Adrenal gland (tissue), 5 donors: ENCODE results near the gene AMPD1.

Source experiments
- CTCF ChIP-seq, 6 experiments: fragments of 450-650 bp in 4 of 6; fragments of 200-600 bp in 2 of 6; sonication (generic) in 1 of 6; IDR thresholded peaks; 1 replicate in 5 of 6; 2 replicates in 1 of 6; pipeline versions ENCODE4 v1.5.1 to v1.8.0; 2016 to 2021; ENCODE audit warnings: antibody characterized with exemption in 6 of 6, mild to moderate bottlenecking in 2 of 6, moderate library complexity in 1 of 6
- POLR2A ChIP-seq, 2 donors: fragments of 450-650 bp; IDR thresholded peaks; one replicate each; pipeline ENCODE4 v1.6.1; 2017; ENCODE audit warnings: antibody characterized with exemption in 2 of 2, mild to moderate bottlenecking in 2 of 2, moderate library complexity in 1 of 2
- donor health status: DM: no; HTN: no; CAD: no.

- no peak for TF ChIP-seq CTCF (IDR thresholded peaks at IDR 0.05)
- TF ChIP-seq POLR2A (IDR thresholded peaks at IDR 0.05) = no peak
These were observed 1.5 kb upstream of the AMPD1 start for GRCh38 chr1:114696810-114697209.
